Epithelial cell of prostate (primary cell): ENCODE results near the gene CXorf38.
A peak's percentile ranks its signal among the peaks of the same experiment; 100 is the strongest.
"Not testable (repeated sequence)": the region's sequence is repeated elsewhere in the genome, so short reads cannot be mapped to it uniquely, and the experiment has no call there.

ENCODE experiments used
- DNase-seq: peaks from one replicate; pipeline ENCODE4 v3.0.0-alpha.2; 2011; ENCODE audit warnings: low read depth, low spot score
- H3K27ac ChIP-seq: fragments of 450-650 bp; 2 replicates; pipeline ENCODE4 v1.5.1; 2017; ENCODE audit warnings: mild to moderate bottlenecking

The CXorf38 gene

DNA sequence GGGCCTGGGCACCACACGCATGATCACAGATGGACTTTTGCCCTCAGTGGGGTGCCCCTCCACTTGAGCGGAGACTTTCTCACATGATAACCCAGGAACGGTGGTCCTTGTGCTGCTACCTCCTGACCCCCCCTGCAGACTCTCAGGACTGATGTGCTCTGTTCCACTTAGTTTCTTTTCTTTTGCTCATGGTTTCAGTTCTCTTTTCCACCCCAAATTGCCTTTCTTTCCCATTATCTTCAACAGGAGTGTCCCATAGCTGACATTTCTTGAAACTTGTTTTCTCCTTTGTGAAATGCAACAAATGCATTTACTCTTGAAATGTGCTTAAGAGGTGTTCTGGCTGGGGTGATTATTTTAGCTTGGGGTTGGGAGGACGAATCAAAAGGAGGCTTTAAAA lies 15.2 kb downstream of the CXorf38 start:
- H3K27ac ChIP-seq: no peak overlapping the region
- DNase-seq: no peak

DNA sequence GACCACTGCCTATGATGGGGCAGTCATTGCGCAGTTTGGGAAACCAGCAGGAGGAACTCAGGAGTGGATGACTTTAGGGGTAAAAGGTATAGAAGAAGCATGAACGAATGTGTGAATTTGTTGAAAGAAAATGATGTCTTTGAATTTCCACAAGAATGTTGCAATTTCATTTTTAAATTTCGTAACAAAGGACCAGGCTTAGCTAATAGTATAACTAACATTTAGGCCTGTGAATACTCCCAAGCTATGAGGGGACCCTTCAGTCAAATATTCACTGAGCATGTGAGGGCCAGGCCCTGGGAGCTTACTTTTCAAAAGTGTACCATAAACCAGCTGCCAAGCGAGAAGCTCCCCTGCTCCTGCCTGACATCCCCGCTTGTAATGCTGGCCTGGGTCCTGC lies 18.9 kb downstream of the CXorf38 start:
- no peak for DNase-seq
- H3K27ac ChIP-seq: no peak overlapping the region

DNA sequence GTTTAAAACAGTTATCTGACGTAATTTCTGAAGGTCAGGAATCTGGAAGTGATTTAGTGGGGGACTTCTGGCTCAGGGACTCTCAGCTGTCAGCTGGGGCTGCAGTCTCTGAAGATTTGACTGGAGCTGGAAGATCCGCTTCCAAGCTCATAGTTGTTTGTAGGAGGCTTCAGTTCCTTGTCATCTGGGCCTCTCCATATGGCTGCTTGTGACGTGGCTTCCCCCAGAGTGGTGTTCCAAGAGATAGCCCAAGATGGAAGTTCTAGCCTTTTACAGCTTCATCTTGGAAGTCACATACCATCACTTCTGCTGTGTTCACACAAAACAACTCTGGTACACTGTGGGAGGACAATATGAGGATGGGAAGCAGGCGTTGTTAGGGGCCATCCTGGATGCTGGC lies 22.1 kb downstream of the CXorf38 start:
- no peak for DNase-seq
- H3K27ac ChIP-seq: no peak overlapping the region

DNA sequence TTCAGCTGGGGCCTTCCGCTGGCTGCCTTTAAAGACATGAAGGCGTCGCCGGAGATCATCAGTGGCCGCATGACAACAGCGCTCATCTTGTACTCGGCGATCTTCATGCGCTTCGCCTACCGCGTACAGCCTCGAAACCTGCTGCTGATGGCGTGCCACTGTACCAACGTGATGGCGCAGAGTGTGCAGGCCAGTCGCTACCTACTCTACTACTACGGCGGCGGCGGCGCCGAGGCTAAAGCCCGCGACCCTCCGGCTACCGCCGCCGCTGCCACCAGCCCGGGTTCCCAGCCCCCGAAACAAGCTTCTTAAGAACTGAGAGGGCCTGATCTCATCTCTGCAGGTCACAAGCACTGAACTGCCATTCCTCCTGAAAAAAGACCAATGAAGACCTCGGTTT lies 23.7 kb downstream of the CXorf38 start:
- no peak overlapping the region for H3K27ac ChIP-seq
- no peak for DNase-seq

DNA sequence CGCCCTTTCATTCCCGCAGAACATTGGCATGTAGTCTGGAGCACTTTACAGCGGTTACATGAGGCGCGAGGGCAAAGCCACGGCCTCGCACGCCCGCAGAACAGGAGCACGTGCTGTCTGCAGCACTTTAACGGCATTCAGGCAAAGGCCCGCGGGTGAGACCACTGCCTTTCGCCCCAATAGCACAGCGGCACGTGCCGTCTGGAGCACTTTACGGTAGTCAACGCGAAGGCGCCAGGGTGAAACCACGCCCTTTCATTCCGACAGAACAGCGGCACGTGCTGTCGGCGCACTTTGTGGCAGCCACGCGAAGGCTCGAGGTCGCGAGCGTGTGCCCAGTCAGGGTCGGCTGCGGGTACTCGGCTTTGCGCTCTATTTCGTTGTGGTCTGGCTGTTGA lies 24.2 kb downstream of the CXorf38 start, which contains the start of gene MPC1L:
TSS of gene MPC1L (plus strand) at position 290 of the 398 bp plus-strand sequence. CDS start 138 bp downstream, outside the sequence.
- no peak within 1 kb of the TSS for H3K27ac ChIP-seq
- no peak for DNase-seq

DNA sequence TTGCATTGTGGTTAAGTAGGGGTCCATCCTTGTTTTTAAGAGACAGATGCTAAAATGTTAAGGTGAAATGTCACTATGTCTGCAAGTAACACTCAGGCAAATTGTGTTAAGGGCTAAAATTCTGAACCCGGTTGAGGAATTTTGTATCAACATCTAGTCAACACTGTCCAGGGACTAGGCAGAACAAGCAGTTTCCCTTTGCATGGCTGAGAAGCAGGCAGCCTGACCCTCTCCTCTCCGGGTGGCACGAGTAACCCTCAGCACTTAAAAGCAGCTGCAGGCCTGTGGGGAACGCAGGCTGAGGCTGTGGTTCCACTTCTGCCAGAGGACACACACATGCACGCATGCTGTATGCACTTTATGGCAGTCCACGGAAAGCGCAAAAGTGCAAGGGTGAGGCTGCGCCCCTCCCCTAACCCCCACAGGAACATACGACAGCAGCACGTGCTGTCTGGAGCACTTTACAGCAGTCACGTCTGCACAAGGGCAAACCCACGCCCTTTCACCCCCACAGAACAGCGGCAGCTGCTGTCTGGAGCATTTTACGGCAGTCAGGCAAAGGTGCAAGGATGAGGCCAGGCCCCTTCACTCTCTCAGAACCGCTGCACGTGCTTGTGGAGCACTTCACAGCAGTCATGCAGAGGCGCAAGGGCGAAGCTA lies 24.8 kb downstream of the CXorf38 start:
- no peak overlapping the region for H3K27ac ChIP-seq
- DNase-seq: no peak

DNA sequence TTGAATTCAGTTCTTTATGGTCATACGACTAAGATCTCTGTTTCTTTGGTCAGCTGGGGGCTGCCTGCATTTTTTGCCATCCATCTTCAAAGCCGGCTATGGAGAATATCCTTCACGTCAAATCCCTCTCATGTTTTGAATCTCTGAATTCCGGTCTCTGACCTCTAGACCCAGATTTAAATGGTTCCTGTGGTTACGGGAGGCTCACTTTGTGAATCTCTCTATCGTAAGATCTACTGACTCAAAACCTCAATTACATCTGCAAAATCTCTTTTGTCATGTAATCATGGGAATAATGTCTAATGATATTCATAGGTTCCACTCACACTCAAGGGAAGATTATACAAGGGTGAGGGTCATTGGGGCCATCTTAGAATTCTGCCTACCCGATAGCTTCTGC lies 29.8 kb downstream of the CXorf38 start:
- DNase-seq: no peak
- no peak overlapping the region for H3K27ac ChIP-seq

DNA sequence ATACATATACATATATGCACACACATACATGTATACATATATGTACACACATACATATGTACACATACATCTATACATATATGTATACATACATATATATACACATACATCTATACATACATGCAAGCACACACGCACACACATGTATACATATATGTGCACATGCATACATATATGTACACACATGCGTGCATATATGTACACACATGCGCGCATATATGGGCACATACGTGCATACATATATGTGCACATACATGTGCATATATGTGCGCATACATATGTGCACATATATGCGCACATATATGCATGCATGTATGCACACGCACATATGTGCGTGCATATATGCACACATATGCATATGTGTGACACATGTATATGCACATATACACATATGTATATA lies 31.4 kb downstream of the CXorf38 start:
- no peak for DNase-seq
- H3K27ac ChIP-seq: no peak overlapping the region

DNA sequence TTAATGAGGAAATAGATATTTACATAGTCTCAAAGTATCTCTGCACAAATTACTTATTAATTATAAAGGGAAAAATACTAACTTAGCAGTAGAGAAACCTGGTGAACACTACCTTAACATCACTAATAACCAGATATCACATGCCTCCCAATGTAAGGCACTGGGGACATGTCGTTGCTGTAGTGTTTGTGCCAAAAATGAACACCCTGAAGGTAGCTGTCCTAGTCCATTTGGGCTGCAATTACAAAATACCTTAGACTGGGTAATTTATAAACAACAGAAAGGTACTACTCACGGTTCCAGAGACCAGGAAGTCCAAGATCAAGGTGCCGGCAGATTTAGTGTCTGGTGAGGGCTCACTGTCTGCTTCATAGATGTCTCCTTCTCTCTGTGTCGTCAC lies 34.9 kb downstream of the CXorf38 start:
- no peak for DNase-seq
- H3K27ac ChIP-seq: no peak overlapping the region

DNA sequence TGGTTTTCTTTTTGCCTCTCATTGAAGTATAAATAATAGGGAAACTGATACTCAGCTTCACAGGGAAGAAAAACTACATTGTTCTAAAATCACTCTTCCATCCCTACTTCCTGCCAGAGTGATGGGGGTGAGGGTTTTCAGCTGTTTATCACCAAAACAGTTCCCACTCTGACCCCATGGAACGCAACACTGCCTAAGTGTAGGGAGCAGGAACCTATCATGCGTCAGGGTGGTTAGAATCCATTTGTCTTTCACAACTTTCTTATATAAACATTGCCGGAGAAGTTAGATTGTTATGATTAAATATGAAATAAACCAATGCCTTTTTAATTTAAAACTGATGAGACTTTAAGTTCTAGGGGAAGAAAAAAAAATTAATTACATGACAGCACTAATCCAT lies 40.0 kb downstream of the CXorf38 start:
- DNase-seq: no peak
- H3K27ac ChIP-seq: no peak overlapping the region

DNA sequence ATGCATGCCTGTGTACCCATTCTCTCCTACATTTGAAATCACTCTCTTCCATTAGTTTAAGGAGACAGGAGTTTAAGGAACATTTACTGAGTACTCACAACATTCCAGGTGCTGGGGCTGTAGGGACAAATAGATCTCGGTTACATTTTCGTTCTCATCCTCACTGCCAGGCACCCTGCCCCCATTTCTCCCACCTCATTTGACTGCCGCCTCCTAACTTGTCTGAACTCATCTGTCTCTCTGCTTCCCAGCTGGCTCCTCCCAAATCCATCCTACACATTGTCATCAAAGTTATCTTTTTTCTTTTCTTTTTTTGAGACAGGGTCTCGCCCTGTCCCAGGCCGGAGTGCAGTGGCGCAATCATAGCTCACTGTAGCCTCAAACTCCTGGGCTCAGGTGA lies 43.9 kb downstream of the CXorf38 start:
- H3K27ac ChIP-seq: no peak overlapping the region

DNA sequence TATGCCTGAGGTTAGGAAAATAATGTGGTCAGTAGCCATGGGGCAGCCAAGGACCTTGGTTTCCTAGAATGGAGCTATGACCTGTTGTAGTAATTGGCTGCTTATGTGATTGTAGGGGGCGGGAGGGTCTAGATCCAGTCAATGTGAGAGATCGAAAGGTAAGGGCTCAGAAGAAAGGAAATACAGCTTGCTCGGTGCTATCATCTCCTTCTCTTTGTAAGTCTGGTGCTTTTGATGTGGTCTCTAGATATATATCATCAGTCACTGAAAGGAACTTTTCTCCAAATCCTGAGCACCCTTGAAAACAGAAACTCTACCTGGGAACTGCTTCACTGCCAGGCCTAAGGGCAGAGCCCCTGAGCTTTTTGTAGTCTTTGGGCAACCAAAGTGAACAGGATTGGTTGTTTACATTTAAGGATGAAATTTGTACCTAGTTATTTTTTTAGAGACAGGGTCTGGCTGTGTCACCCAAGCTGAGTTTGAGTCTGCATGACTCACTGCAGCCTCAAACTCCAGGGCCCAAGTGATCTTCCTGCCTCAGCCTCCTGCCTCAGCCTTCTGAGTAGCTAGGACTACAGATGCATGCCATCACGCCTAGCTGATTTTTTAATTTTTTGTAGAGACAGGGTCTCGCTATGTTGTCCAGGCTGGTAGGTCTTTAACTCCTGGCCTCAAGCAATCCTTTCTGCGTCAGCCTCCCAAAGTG lies 57.6 kb downstream of the CXorf38 start:
- H3K27ac ChIP-seq, DNase-seq: not testable (repeated sequence)

More for the DNA sequence above, 43.9 kb downstream of the CXorf38 start:
- no peak for DNase-seq

DNA sequence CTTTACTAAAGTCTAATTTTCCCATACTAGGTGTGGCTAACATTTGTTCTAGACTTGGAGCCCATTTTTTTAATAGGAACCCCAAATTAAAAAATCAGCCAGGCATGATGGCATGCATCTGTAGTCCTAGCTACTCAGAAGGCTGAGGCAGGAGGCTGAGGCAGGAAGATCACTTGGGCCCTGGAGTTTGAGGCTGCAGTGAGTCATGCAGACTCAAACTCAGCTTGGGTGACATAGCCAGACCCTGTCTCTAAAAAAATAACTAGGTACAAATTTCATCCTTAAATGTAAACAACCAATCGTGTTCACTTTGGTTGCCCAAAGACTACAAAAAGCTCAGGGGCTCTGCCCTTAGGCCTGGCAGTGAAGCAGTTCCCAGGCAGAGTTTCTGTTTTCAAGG lies 59.7 kb downstream of the CXorf38 start:
- not testable (repeated sequence) for H3K27ac ChIP-seq, DNase-seq

DNA sequence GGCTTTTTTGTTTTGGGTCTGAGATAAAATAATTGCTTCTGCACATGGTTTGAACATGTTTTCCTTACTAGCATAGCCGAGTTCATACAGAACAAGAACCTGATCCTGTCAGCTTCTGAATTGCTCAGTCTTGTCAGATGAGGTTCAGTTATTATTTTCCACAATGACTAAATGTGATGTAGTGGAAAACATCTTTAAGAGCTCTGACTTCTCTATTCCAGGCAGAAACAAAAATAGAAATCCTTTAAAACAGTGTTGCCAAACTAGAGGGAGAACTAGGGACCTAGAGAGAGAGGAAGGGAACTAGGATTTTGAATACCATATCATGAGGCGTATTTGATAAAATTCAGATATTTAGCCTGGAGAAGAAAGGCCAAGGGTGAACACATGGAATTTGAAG lies 64.5 kb downstream of the CXorf38 start:
- H3K27ac ChIP-seq: no peak overlapping the region
- no peak for DNase-seq

DNA sequence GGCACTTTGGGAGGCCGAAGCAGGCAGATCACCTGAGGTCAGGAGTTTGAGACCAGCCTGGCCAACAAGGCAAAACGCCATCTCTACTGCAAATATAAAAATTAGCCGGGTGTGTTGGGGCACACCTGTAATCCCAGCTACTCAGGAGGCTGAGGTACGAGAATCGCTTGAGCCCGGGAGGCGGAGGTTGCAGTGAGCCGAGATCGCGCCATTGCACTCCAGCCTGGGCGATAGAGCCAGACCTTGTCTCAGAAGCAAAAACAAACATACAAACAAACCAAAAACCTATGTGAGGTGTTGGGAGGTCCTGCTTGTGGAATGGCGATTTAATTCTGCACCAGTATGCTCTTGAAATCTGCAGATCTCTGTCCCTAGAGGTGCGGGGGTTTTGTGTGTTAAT lies 65.2 kb downstream of the CXorf38 start:
- peak overlapping the region; percentile 87 for H3K27ac ChIP-seq
- DNase-seq: not testable (repeated sequence)

DNA sequence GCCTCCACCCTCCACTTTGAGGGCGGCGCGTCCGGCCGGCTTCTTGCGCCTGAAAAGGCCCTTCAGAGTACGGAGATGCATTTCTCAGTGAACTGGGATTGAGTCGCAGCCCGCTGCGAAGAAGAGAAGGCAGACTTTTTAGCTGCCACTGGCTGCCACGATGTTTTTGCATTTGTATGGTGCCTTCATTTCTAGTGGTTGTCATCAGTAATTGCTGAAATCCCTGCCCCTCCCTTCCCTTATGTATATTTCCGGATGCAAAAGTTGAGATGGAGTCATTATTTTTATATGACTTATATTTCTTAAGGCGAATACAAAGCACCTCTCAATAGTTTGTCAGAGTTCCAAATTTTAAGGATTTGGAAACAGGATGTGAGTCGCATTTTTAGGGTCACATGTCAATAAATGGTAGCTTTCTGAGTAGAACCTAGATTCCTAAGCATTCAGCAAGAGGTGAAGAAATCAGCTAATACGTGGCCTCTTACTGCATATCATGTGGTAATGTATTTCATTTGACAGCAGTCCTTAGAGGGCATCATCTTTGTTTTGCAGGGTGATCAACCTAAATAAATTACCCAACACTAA lies 65.9 kb downstream of the CXorf38 start:
- peak; percentile 0 for DNase-seq
- peak overlapping the region; percentile 87 for H3K27ac ChIP-seq

DNA sequence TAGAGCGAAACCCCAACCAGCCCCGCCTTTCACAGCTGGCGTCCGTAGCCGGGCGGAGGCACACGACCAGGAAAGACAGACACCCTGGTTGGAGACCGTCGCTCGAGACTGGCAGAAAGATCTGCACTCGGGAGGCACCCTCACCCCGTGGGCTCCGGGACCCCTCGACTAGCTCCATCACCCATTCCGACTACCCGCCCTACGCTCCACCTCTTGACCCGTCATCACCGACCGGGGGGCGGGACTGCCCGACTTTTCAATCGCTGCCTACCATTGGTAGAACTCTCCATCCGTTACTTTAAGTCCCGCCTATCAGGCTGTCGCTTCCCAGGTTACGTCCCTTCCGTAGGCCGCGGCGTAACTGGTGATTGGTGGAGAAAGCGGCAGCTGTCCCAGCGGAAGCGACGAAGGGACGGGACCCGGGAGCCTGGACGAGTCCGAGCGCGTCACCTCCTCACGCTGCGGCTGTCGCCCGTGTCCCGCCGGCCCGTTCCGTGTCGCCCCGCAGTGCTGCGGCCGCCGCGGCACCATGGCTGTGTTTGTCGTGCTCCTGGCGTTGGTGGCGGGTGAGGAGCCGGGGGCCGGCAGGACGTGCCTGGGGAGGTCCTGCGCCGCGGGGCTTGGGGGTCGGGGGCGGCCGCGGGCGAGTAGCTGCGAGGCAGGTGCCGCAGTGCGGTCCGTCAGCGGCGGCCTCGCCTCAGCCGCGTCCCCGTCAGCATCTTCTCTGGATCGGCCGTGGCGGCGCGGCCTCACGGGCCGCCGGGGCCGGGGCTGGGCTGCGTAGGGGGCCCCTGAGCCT lies 66.6 kb downstream of the CXorf38 start, which contains the start of gene ATP6AP2:
TSS of gene ATP6AP2 (plus strand) at position 434 of the 799 bp plus-strand sequence. CDS start at position 530, 96 bp downstream.
- peak within 1 kb of the TSS; percentile 87 for H3K27ac ChIP-seq
- DNase-seq: peak; percentile 58

DNA sequence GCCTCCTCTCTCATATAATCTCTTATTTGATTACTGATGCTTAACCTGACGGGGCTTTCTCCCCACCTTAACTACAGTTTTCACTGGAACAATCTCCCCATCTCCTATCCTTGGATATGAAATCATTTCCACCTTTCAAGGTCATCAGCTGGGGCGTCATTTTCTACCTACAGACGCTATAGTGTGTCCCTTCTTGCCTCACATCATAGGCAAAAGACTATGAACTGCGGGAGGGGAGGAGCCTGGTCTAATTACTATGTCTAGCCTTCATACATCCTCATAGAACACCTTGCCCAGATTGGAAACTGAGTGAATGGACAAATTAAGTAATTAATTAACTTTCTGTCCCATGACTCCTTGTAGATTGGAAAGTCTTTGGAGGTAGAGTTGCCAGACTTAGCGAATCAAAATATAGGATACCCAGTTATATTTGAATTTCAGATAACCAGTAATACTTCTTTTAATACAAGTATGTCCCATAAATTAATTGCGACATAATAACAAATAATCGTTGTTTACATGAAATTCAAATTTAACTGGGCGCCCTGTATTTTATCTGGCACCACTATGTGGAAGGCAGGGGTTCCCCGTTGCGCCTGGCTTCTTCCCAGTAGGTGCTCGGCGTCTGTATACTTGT lies 67.3 kb downstream of the CXorf38 start:
- no peak for DNase-seq
- peak overlapping the region; percentile 87 for H3K27ac ChIP-seq

DNA sequence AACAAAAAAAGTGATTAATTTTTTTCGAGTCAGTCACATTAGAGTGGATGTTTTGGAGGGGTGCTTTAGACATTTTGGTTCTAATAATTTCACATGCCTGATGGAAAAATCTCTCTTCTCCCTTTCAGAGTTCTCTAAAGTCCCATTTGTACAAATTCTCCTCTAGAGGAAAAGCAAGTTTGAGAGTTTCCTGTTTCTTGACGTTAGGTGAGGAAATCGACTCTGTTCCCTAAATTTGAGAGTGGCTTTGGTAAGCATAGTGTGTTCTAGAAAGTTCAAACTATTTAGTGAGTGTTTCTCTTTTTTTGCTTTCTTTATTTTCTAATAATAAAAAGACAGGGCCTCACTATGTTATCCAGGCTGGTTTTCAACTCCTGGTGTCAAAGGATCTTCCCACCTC lies 68.2 kb downstream of the CXorf38 start:
- no peak overlapping the region for H3K27ac ChIP-seq
- DNase-seq: no peak

DNA sequence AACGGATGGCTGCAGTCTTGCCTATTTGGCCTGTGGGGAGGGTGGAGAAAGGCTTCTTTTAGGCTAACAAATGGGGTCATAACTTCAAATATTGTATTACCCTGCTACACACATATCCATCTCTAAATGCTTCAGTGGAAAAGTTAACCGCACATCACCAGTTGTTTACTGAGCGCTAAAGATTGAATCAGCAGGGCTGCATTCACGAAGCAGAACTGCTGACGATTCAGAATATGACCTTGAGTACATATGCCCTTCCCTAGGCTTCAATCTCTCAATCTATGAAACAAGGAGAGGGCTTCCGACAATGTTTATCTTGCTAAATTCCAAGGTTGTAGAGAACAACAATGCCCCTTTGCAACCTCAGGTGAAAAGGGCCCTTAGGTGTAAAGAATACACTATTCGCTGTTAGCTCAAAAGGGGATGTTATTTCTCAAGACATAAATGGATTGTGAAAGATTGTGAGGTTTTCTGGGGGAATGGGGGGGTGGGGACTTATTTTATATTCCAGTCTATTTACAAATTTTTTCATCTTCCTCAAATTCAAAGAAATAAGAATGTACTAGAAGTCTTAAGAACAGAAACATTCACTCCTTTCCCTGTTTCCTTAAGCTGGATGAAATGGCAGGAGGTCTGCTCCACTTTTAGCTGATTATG lies 69.2 kb downstream of the CXorf38 start:
- H3K27ac ChIP-seq: no peak overlapping the region
- no peak for DNase-seq
